PC-3 (cell line): ENCODE data around the gene KRT7. TPM values are rescaled to one million over a fixed set of nuclear protein-coding genes. Genes with fewer than 3 reads are reported as not detected.
A peak's percentile ranks its signal among the peaks of the same experiment; 100 is the strongest.

Experiments used
- ATAC-seq: fragments of 200-7000 bp; cut with Tn5 transposase; 2 replicates; pipeline ENCODE4 v1.9.1; 2020; ENCODE audit warnings: mild to moderate bottlenecking, moderate library complexity
- BruUV-seq: library from RNA; stranded (reverse); fragments of 400-500 nt; replicated peaks from 2 replicates; lab custom pipeline; 2021; lab: Mats Ljungman, UMichigan
- CTCF ChIA-PET: fragments of 300-600 bp; sonication (Branson Sonifier 250); formaldehyde crosslinking; loops from one replicate; lab custom pipeline; 2022; ENCODE audit warnings: antibody characterized with exemption; lab: Charles Lee
- POLR2A ChIA-PET: fragments of 300-600 bp; sonication (Branson Sonifier 250); formaldehyde crosslinking; loops from one replicate; lab custom pipeline; 2022; ENCODE audit warnings: antibody characterized with exemption; ENCODE audit not compliant: unreplicated experiment; lab: Charles Lee
- DNase-seq: peaks from one replicate; pipeline ENCODE4 v3.0.0-alpha.2; 2015
- H2AFZ ChIP-seq: fragments of 300-600 bp; sonication (generic); 2 replicates; pipeline ENCODE4 v1.6.0; 2016; ENCODE audit warnings: antibody characterized with exemption, low read length
- H3F3A ChIP-seq: fragments of 300-600 bp; sonication (generic); one replicate; pipeline ENCODE4 v1.6.0; 2017; ENCODE audit warnings: antibody characterized with exemption, low read length, control low read depth, mild to moderate bottlenecking; ENCODE audit not compliant: unreplicated experiment
- H3K27ac ChIP-seq: fragments of 300-600 bp; sonication (generic); 2 replicates; pipeline ENCODE4 v1.5.1; 2016; ENCODE audit warnings: mild to moderate bottlenecking, low read length
- H3K27me3 ChIP-seq: fragments of 300-600 bp; sonication (generic); 2 replicates; pipeline ENCODE4 v1.6.1; 2016; ENCODE audit warnings: low read length, mixed read lengths
- H3K36me3 ChIP-seq: fragments of 300-600 bp; sonication (generic); 2 replicates; pipeline ENCODE4 v1.6.1; 2016; ENCODE audit warnings: low read depth, mixed run types, low read length, mixed read lengths
- H3K4me1 ChIP-seq: fragments of 300-600 bp; sonication (generic); 2 replicates; pipeline ENCODE4 v1.5.1; 2016; ENCODE audit warnings: low read length; ENCODE audit not compliant: insufficient read depth
- H3K4me2 ChIP-seq: fragments of 300-600 bp; sonication (generic); 2 replicates; pipeline ENCODE4 v1.6.0; 2016; ENCODE audit warnings: low read length
- H3K4me3 ChIP-seq: fragments of 300-600 bp; sonication (generic); 2 replicates; pipeline ENCODE4 v1.5.1; 2016; ENCODE audit warnings: mild to moderate bottlenecking, low read length, mixed read lengths
- H3K79me2 ChIP-seq: fragments of 300-600 bp; sonication (generic); 2 replicates; pipeline ENCODE4 v1.6.1; 2017; ENCODE audit warnings: low read length, mixed read lengths
- H3K9ac ChIP-seq: fragments of 300-600 bp; sonication (generic); 2 replicates; pipeline ENCODE4 v1.6.0; 2016; ENCODE audit warnings: mild to moderate bottlenecking, low read length
- H3K9me2 ChIP-seq: fragments of 300-600 bp; sonication (generic); replicated peaks from 2 replicates; pipeline ENCODE4 v1.6.1; 2016; ENCODE audit warnings: mixed run types, low read length, mixed read lengths
- H3K9me3 ChIP-seq: fragments of 300-600 bp; sonication (generic); 2 replicates; pipeline ENCODE4 v1.6.1; 2016; ENCODE audit warnings: low read length, mixed read lengths
- H4K20me1 ChIP-seq: fragments of 300-600 bp; sonication (generic); 2 replicates; pipeline ENCODE4 v1.6.1; 2016; ENCODE audit warnings: low read length, mixed read lengths
- EZH2 ChIP-seq: fragments of 300-600 bp; sonication (generic); IDR thresholded peaks from one replicate; pipeline ENCODE4 v1.6.1; 2017; ENCODE audit warnings: antibody characterized with exemption, mild to moderate bottlenecking, low read length; ENCODE audit not compliant: unreplicated experiment
- EZH2phosphoT487 ChIP-seq: fragments of 300-600 bp; sonication (generic); IDR thresholded peaks from 2 replicates; pipeline ENCODE4 v1.6.1; 2018; ENCODE audit warnings: mild to moderate bottlenecking, antibody characterized with exemption, low read length, borderline replicate concordance
- intact Hi-C: fragments of 100-400 bp; cut with micrococcal nuclease; formaldehyde crosslinking; loops from 2 replicates; pipeline ENCODE4 v1.9.0; 2023
- total RNA-seq: library from RNA; depleted of rRNA; stranded (reverse); fragments of >200 nt; gene quantifications from 2 replicates; pipeline ENCODE4 v1.2.3, GENCODE V29; 2014
- TF ChIP-seq, protein P1 (sequence below): fragments of 300-600 bp; sonication (generic); conservative IDR thresholded peaks from 2 replicates; pipeline ENCODE4 v1.5.1; 2017; ENCODE audit warnings: antibody characterized with exemption, low read depth, mild to moderate bottlenecking, low read length

KRT7 gene
- total RNA-seq, 1 experiment from 2014 or later, result 2,144 TPM

GRCh38 chr12:52200781-52201450 is 32.1 kb upstream of the KRT7 start:
- Histone ChIP-seq H3K4me2 (no peak overlapping the region), H3K79me2 (no peaks in the 10 kb centered on the region), H3K27me3 (no peaks in the 10 kb centered on the region), H3K4me1 (peaks cover 48% of the 10 kb centered on the region), H3K27ac (no peak overlapping the region), H4K20me1 (no peaks in the 10 kb centered on the region), H2AFZ (no peak overlapping the region), H3F3A (no peaks in the 10 kb centered on the region), H3K9me3 (no peaks in the 10 kb centered on the region), H3K4me3 (no peak overlapping the region), H3K9me2 (no peaks in the 10 kb centered on the region), H3K9ac (no peak overlapping the region), H3K36me3 (no peaks in the 10 kb centered on the region)
- TF ChIP-seq EZH2phosphoT487, result no peak
- TF ChIP-seq, protein P1, sequence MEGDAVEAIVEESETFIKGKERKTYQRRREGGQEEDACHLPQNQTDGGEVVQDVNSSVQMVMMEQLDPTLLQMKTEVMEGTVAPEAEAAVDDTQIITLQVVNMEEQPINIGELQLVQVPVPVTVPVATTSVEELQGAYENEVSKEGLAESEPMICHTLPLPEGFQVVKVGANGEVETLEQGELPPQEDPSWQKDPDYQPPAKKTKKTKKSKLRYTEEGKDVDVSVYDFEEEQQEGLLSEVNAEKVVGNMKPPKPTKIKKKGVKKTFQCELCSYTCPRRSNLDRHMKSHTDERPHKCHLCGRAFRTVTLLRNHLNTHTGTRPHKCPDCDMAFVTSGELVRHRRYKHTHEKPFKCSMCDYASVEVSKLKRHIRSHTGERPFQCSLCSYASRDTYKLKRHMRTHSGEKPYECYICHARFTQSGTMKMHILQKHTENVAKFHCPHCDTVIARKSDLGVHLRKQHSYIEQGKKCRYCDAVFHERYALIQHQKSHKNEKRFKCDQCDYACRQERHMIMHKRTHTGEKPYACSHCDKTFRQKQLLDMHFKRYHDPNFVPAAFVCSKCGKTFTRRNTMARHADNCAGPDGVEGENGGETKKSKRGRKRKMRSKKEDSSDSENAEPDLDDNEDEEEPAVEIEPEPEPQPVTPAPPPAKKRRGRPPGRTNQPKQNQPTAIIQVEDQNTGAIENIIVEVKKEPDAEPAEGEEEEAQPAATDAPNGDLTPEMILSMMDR, result no peak
- no peak for TF ChIP-seq EZH2
- intact Hi-C loops, result no loop called here
- BruUV-seq, result no TSS peak
- ChIA-PET CTCF (no interaction called here), POLR2A (no interaction called here)
- DNase-seq (no peak), ATAC-seq (no peak)

GRCh38 chr12:52201451-52201839 is 31.6 kb upstream of the KRT7 start:
- peaks cover 49% of the 10 kb centered on the region for H3K4me1 ChIP-seq
- no peak overlapping the region for H2AFZ ChIP-seq
- no peak overlapping the region for H3K9ac ChIP-seq
- no peak overlapping the region for H3K27ac ChIP-seq
- no peak overlapping the region for H3K4me3 ChIP-seq
- TF ChIP-seq EZH2phosphoT487 (no peak), EZH2 (no peak)
- TF ChIP-seq, protein P1, result no peak
- ATAC-seq, result no peak
- no peaks in the 10 kb centered on the region for H3K9me2 ChIP-seq
- no peaks in the 10 kb centered on the region for H3K79me2 ChIP-seq
- H3K4me2 ChIP-seq, result no peak overlapping the region
- no peaks in the 10 kb centered on the region for H3K9me3 ChIP-seq
- no peaks in the 10 kb centered on the region for H3K27me3 ChIP-seq
- intact Hi-C loops, result no loop called here
- CTCF ChIA-PET, result no interaction called here
- no peaks in the 10 kb centered on the region for H3F3A ChIP-seq
- POLR2A ChIA-PET, result no interaction called here
- H3K36me3 ChIP-seq, result no peaks in the 10 kb centered on the region
- DNase-seq, result no peak
- no TSS peak for BruUV-seq
- no peaks in the 10 kb centered on the region for H4K20me1 ChIP-seq

DNA sequence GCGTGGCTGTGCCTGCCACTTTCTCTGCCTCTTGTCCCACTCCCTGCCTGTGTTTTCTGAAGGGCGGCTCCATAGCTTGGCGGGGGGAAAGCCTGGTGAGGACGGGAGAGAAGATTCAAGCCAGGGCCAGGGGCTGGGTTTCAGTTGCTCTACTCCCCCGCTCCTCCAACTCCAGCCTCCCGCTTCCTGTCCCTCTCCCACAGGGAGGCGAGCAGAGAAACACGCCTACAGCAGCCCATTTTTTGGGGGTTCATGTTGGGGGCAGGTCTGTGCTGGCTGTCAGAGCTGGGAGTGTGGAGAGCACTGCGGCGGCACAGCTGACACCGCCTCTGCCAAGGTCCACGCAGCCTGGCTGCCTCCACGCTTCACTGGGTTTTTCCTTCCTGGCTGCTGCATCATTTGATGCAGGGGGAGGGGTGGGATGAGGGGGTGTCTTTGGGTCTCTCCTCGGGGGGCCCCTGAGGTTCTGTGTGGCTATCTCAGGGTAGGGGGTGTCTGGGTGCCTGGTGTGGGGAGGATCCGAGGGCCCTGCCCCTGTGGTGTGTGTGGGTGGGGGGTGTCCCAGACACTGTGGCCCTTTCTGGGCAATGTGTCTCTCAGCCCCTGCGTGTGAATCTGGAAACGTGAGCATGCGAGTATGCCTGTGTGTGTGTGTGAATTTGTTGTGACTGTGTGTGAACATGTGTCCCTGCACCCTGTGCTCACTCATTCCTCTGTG is 30.5 kb upstream of the KRT7 start:
- Histone ChIP-seq H3K27ac (peak overlapping the region; percentile 44), H3K4me3 (no peak overlapping the region), H3F3A (no peaks in the 10 kb centered on the region), H3K36me3 (no peaks in the 10 kb centered on the region), H2AFZ (no peak overlapping the region), H3K9ac (peak overlapping the region; percentile 5; the same call in 1 of the 2 replicates), H3K9me2 (no peaks in the 10 kb centered on the region), H3K79me2 (no peaks in the 10 kb centered on the region), H3K4me2 (peak overlapping the region; percentile 47; the same call in 1 of the 2 replicates), H4K20me1 (no peaks in the 10 kb centered on the region), H3K4me1 (peaks cover 53% of the 10 kb centered on the region), H3K27me3 (no peaks in the 10 kb centered on the region), H3K9me3 (no peaks in the 10 kb centered on the region)
- DNase-seq (no peak), ATAC-seq (no peak)
- ChIA-PET CTCF (interaction anchor here (0.6 kb wide), 1 partner anchor 1085 kb away, joined by 5 read pairs; no protein-coding TSS in a partner anchor), POLR2A (interaction anchor here (0.6 kb wide), 1 partner anchor 122 kb away, joined by 16 read pairs; no protein-coding TSS in a partner anchor)
- TF ChIP-seq EZH2 (no peak), EZH2phosphoT487 (no peak)
- TF ChIP-seq, protein P1, result no peak
- no TSS peak for BruUV-seq
- intact Hi-C loops, result no loop called here
